ENCODE results near the gene TRIM27. TPM values are rescaled to one million over a fixed set of nuclear protein-coding genes. Genes with fewer than 3 reads are reported as not detected.

Gene TRIM27
- total and polyA plus RNA-seq, 10 of the 15 experiments (the other 5 are each of a cell fraction or from before 2014, with no cell fraction given) = 18.5 to 74.7 (median 58.0) TPM

GRCh38 chr6:28922004-28922820, 1.6 kb downstream of the TRIM27 start:
- in situ Hi-C loops (cut with MboI) = no loop called here

More at GRCh38 chr6:28922004-28922820, 1.6 kb downstream of the TRIM27 start:
- Histone ChIP-seq H3K79me2 (ENCODE audit: control insufficient read depth, insufficient read depth, low read length) (peaks cover 49% of the 10 kb centered on the region), H3K27me3 (replicated peaks in 1 of 2; ENCODE audit: control insufficient read depth in 2 of 2, insufficient read depth in 2 of 2, low read length in 1 of 2) (no peaks in the 10 kb centered on the region), H3K4me3 (peak overlapping the region; percentile 87), H4K20me1 (ENCODE audit: control insufficient read depth, insufficient read depth) (no peaks in the 10 kb centered on the region), H3K36me3 (ENCODE audit: control insufficient read depth in 2 of 2, insufficient read depth in 2 of 2, low read length in 1 of 2) (peaks cover 9 to 17% of the 10 kb centered on the region in 2 experiments), H3K9ac (ENCODE audit: control insufficient read depth, insufficient read depth, low read length) (peak overlapping the region; percentile 85), H3K9me3 (replicated peaks; ENCODE audit: control insufficient read depth, insufficient read depth, low read length) (no peaks in the 10 kb centered on the region), H3K4me1 (ENCODE audit: control insufficient read depth, insufficient read depth, low read length) (peaks cover 17% of the 10 kb centered on the region), H2AFZ (ENCODE audit: control insufficient read depth, low read depth, low read length) (peak overlapping the region; percentile 91), H3K4me2 (ENCODE audit: control insufficient read depth, insufficient read depth) (peak overlapping the region; percentile 91), H3K27ac (ENCODE audit: control insufficient read depth, insufficient read depth) (peak overlapping the region; percentile 94)
- FAIRE-seq (peak; percentile 38), ATAC-seq (no peak), DNase-seq (ENCODE audit: low read depth, low spot score) (no peak)
- no TSS peak for BruUV-seq (replicated peaks)
- ChIA-PET POLR2A (interaction anchor here (0.6 to 3.2 kb wide), 6 partner anchors 11 to 84 kb away, joined by 3 to 33 read pairs (median 4); no protein-coding TSS in a partner anchor), RAD21 (ENCODE audit: unreplicated experiment) (interaction anchor here (0.6 to 1.7 kb wide), 3 partner anchors 11 to 71 kb away, joined by 3 to 4 read pairs (median 4); no protein-coding TSS in a partner anchor), CTCF (interaction anchor here (0.7 to 3.5 kb wide), 6 partner anchors 11 to 84 kb away, joined by 3 to 18 read pairs (median 4); no protein-coding TSS in a partner anchor), SMC1A (ENCODE audit: uncharacterized antibody, unreplicated experiment) (interaction anchor here (0.7 to 1.7 kb wide), 5 partner anchors 12 to 59 kb away, joined by 3 to 9 read pairs (median 5); no protein-coding TSS in a partner anchor)
- WGBS (ENCODE audit: insufficient coverage, insufficient replicate concordance, low lambda C conversion rate, missing lambda C conversion rate) = 41% methylated on average over 10 of the region's 10 CpGs
- intact Hi-C loops (cut with micrococcal nuclease; ENCODE audit: unreplicated experiment) = loop anchor here (2.0 kb wide), 2 partner anchors 19 to 25 kb away; no protein-coding TSS in a partner anchor
- TF ChIP-seq JUNB (IDR thresholded peaks at IDR 0.05) (no peak), E2F8 (IDR thresholded peaks at IDR 0.05; ENCODE audit: low read depth, partially characterized antibody) (no peak), BHLHE40 (IDR thresholded peaks at IDR 0.05; ENCODE audit: borderline replicate concordance in 1 of 2, low read depth in 2 of 2, low read length in 1 of 2) (no peak), MEF2B (IDR thresholded peaks at IDR 0.05; ENCODE audit: partially characterized antibody, poor library complexity, severe bottlenecking) (no peak), MTA3 (IDR thresholded peaks at IDR 0.05; ENCODE audit: borderline replicate concordance, low read length) (no peak), ZNF592 (IDR thresholded peaks at IDR 0.05) (no peak), DPF2 (IDR thresholded peaks at IDR 0.05) (no peak)
